NCI-H146 (cell line): ENCODE results near the gene C4B.
"Not testable (repeated sequence)": the region's sequence is repeated elsewhere in the genome, so short reads cannot be mapped to it uniquely, and the experiment has no call there.

Source experiments
- DNase-seq: peaks from one replicate; lab custom pipeline; 2025; lab: John Stamatoyannopoulos, UW

Gene C4B

GRCh38 chr6:31980998-31981397 is 33.6 kb upstream of the C4B start:
- DNase-seq, result not testable (repeated sequence)

GRCh38 chr6:31981744-31982143 is 32.9 kb upstream of the C4B start, which contains the start of gene C4A:
Gene C4A (plus strand): TSS chr6:31982057. CDS start chr6:31982108, 51 bp downstream.
- DNase-seq, result not testable (repeated sequence)

- not testable (repeated sequence) for DNase-seq
Observed at GRCh38 chr6:31989363-31989762, 25.2 kb upstream of the C4B start.

- DNase-seq, result not testable (repeated sequence)
Observed at GRCh38 chr6:31994421-31994820, 20.2 kb upstream of the C4B start.

GRCh38 chr6:31996385-31996784 is 18.2 kb upstream of the C4B start:
- not testable (repeated sequence) for DNase-seq

GRCh38 chr6:32002546-32003268 is 11.9 kb upstream of the C4B start:
- DNase-seq, result not testable (repeated sequence)

GRCh38 chr6:32003301-32003700 is 11.3 kb upstream of the C4B start:
- not testable (repeated sequence) for DNase-seq

GRCh38 chr6:32004393-32004792 is 10.2 kb upstream of the C4B start:
- DNase-seq, result not testable (repeated sequence)

GRCh38 chr6:32004864-32005537 is 9.6 kb upstream of the C4B start:
- peak; percentile 31 for DNase-seq

- not testable (repeated sequence) for DNase-seq
Observed at GRCh38 chr6:32005538-32005880, 9.1 kb upstream of the C4B start.

- DNase-seq, result not testable (repeated sequence)
Observed at GRCh38 chr6:32005991-32006529, 8.5 kb upstream of the C4B start.

GRCh38 chr6:32007086-32007485 is 7.5 kb upstream of the C4B start:
- DNase-seq, result not testable (repeated sequence)

GRCh38 chr6:32008037-32008436 is 6.6 kb upstream of the C4B start:
- not testable (repeated sequence) for DNase-seq

- DNase-seq, result not testable (repeated sequence)
Observed at GRCh38 chr6:32008616-32009015, 6.0 kb upstream of the C4B start.

- DNase-seq, result not testable (repeated sequence)
Observed at GRCh38 chr6:32009537-32009936, 5.1 kb upstream of the C4B start.

- DNase-seq, result not testable (repeated sequence)
Observed at GRCh38 chr6:32010856-32011530, 3.6 kb upstream of the C4B start.

GRCh38 chr6:32012941-32013617 is 1.5 kb upstream of the C4B start:
- not testable (repeated sequence) for DNase-seq

GRCh38 chr6:32013738-32014137 is 857 bp upstream of the C4B start:
- DNase-seq, result not testable (repeated sequence)

GRCh38 chr6:32022100-32022499 is 7.5 kb downstream of the C4B start:
- DNase-seq, result not testable (repeated sequence)

- not testable (repeated sequence) for DNase-seq
Observed at GRCh38 chr6:32028631-32029030, 14.0 kb downstream of the C4B start.

- DNase-seq, result not testable (repeated sequence)
Observed at GRCh38 chr6:32029553-32029952, 15.0 kb downstream of the C4B start.
